HG03558 (cell line): ENCODE measurements around the gene SOCS1.

Source experiments
- ATAC-seq: cut with Tn5 transposase; IDR thresholded peaks from one replicate; pipeline ENCODE4 v1.9.1; 2021; ENCODE audit warnings: moderate number of reproducible peaks; ENCODE audit not compliant: unreplicated experiment; ENCODE audit errors: extremely low read depth

SOCS1 gene

DNA sequence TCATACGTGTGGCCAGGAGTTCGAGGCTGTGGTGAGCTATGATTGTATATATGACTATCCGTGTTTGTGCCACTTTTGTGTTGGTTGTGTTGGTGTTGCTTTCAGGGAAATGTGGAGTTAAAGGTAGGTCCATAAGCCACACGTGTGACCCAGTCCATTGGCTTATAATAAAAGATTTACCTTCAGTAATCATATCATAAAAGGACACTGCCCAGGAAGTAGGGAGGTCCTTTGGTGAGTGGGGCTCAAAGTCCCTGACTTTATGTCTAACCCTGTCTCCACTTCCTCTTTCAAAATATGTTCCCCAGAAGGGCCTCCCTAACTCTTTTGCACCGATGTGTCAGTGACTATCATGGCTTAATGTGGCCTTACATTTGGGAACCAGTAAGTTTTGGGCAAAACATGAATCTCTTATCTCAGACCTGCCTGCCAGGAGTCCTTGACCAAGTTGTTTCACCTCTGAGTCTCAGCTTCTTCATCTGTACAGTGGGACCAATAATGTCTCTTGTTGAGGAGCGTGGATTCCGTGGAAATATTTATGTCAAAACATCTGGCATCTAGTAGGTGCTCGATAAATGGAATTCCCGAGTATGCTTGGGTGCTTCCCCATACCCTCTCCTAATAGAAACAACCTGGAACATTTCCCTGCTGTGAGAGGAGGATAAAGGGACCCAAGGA is 8.3 kb upstream of the SOCS1 start:
- ATAC-seq, result no peak

GRCh38 chr16:11263737-11264136 is 7.7 kb upstream of the SOCS1 start:
- ATAC-seq, result no peak

GRCh38 chr16:11262915-11263314 is 6.9 kb upstream of the SOCS1 start:
- no peak for ATAC-seq

DNA sequence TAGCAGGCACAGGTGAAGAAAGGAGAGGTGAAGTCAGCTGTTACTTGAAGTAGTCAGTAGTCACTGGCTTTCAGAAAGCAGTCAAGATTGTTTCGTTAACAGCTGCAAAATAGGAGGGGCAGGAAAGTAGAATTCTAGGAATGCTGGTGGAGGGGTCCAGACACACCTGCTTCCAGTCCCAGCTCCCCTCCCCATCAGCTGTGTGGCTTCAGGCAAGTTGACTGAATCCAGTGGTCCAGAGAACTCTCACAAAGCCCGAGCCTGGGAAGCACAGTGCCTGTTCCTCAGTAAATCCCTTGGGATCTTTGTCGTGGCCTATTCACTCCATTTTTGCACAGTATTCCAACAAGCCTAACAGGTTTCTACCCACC is 4.6 kb upstream of the SOCS1 start:
- ATAC-seq, result no peak

DNA sequence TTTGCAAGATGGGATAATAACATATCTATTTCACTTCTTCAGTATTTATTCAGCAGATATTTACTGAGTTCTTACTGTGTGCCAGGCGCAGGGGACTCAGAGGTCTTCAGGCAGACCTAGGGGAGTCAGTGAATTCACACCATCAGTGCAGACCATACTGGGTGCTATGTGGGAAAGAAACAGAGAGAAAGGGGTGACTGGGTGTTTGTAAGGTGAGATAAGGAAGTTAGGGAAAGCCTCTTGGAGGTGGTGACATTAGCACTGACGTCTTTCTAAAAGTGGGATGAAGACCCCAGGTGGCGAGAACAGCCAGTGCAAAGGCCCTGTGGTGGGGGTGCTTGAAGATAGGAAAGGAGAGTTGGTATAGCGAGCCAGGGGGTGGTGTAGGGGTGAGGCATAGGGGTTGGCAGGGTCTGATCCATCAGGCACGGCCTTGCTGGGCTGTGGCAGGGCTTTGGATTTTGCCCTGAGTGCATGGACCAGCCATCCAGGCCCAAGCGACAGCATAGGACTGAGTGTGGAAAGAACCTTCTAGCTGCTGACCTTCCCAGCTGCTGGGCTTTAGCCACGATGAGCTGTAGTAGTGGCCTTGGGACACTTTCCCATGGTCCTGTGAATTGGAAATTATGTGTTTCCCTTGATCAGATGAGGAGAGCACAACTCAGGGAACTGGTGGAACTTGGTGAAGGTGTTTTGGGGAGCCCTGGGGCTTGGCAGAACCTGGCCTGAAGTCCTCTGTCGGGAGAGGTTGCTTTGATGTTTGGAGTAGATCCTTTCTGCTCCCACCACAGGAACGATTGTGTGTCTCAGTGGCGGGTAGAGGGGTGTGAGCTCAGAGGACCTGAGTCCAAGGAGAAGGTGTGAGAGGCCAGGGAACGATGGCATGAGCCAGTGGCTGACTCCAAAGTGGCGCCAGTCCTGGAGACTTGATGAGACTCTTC is 3.9 kb upstream of the SOCS1 start:
- no peak for ATAC-seq

DNA sequence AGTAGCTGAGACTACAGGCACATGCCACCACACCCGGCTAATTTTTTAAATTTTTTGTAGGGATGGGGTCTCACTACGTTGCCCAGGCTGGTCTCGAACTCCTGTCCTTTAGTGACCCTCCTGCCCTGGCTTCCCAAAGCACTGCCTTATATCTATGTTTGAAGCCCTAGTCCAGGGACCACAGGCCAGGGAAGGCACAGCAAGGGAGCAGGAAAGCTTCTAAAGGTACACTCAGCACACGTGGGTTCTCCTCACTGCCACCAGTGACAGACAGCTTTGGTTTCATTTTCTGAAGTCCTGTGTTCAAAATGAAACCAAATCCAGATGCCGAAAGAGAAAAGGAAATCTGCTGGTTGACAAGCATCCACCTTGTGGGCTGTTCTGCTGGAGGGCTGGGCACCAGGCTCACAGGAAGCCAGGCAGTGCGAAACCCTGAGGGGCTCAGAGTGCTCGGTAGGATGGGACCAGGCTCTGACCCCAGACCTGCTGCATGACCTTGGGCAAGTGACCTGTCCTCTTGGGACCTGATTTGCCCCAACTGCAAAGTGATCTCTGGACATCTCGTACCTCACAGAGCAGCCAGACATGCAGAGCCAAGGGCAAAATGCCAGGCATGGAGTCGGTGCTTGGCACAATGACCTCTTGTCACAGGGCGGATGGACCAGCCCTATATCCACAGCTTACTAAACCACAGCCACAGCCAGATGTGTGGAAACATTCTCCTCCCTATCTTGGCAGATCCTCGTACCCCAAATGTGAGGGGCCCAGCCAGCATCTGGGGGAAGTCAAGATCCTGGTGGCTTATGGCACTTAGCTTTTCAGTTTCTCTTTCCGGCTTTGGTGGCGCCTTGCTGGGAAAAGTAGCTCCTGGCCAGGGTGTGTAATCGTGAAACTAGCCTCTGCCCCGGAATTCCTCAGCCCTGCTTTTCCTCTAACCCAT is 2.8 kb upstream of the SOCS1 start:
- no peak for ATAC-seq

DNA sequence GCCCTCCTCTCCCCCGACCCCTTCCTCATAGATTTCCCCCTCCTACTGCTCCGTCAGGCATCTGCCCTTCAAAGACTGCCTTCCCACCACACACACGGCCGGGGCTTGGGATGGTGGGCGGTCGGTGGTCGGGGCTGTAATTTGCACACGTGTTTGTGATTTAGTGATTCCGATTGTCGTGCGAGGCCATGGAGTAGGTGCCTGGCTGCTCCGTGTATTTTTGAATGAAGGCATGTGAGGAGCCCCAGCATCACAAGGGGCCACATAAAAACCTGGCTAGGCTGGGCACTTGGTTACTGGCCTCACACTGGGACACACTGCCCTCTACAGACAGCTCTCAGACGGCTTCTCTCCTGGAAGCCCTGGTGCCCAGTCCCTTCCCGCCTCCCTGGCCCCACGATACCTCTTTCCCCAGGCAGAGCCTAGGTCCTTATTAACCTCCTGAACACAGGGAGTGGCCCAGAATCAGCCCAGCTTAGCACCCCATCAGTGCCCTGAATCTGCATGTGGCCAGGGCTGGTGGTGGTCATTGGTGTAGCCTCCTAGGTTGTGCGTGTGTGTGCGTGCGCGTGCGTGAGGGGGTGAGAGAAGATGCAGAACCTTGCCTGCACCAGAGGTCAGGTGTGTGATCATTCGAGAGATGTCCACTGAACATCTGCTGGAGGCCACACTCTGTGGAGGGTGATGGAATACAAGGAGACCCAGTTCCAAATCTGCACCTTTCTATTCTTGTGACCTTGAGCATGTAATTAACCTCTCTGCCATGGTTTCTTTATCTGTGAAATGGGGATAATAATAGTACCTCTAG is 1.3 kb upstream of the SOCS1 start:
- ATAC-seq, result no peak

GRCh38 chr16:11256661-11257130 is 692 bp upstream of the SOCS1 start:
- no peak for ATAC-seq

DNA sequence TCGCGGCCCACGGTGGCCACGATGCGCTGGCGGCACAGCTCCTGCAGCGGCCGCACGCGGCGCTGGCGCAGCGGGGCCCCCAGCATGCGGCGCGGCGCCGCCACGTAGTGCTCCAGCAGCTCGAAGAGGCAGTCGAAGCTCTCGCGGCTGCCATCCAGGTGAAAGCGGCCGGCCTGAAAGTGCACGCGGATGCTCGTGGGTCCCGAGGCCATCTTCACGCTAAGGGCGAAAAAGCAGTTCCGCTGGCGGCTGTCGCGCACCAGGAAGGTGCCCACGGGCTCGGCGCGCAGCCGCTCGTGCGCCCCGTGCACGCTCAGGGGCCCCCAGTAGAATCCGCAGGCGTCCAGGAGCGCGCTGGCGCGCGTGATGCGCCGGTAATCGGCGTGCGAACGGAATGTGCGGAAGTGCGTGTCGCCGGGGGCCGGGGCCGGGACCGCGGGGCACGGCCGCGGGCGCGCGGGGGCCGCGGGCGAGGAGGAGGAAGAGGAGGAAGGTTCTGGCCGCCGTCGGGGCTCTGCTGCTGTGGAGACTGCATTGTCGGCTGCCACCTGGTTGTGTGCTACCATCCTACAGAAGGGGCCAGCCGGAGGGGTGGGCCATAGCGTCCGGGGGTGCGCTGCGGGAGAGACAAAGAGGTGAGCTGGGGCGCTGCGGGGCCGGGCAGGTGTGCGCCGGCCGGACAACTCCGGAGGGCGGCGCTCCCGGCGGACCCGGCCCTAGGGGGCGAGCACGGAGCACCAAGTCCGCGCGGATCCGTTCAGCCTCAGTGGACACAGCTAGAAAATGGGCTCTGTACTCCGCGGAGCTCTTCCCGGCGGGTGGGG is 879 bp downstream of the SOCS1 start:
- no peak for ATAC-seq

- ATAC-seq, result no peak
Observed at GRCh38 chr16:11253995-11254912, 1.8 kb downstream of the SOCS1 start.

DNA sequence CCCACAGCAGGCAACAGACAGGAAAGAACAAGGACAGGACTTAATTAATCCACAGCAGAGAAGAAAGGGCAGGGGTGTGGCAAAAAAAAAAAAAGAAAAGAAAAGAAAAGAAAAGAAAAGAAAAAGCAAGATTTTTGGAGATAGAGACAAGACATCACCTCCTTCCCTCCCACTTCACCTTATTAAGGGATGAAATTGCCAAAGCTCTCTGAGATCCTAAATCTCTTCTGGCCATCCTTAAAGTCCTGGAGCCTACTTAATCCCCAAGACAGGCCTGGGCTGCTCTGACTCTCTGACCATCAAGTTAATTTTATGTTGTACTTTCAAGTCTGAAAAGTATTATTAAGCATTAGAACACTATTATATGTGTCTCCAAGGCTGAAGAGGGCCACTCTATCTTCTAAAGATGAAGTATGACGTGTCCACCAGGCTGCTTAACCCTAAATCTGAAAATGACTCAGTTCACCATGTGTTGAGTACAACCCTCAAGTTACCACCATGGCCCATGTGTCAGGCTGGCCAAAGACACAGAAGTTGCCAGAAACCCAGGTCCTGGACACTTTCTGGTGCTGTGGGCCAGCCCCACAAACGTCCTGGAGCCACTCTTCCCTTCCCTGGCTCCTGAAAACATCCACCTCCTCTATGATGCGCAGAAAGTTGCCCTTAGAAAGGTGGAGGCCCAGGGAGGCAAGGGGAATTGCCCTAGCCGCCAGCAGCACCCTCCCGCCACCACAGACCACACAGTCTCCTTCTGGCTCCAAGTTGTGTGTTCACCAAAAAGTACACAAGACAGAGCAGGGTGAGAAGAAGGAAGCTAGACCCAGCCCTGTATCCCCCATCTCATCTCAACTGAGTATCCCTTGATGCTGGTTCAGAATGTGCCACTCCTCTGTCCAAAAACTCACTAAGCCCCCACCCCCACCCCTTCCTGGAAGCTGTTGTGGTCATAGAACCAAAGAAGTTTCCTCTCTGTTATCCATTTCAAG is 2.7 kb downstream of the SOCS1 start:
- ATAC-seq, result no peak

DNA sequence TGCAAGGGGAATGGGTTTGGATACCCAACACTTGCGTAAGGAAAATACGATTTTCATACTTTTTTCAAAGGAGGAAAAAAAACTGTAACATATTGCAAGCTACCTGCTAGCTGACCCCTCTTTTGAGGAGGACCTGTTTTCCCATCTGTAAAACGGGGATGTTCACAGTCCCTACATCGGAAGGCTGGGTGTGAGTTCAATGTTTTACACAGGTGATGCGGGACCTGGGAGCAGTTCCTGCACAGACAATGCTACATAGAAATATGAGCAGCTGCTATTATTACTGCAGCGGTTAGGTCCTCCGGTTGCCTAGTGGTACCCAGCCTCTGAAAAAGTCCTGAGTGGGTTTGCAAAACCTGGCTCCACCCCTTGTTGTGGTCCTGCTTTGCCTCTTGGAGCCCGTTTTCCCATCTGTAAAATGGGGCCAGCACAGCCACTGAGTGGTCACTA is 3.5 kb downstream of the SOCS1 start:
- no peak for ATAC-seq

GRCh38 chr16:11251525-11252481 is 4.2 kb downstream of the SOCS1 start:
- ATAC-seq, result no peak

DNA sequence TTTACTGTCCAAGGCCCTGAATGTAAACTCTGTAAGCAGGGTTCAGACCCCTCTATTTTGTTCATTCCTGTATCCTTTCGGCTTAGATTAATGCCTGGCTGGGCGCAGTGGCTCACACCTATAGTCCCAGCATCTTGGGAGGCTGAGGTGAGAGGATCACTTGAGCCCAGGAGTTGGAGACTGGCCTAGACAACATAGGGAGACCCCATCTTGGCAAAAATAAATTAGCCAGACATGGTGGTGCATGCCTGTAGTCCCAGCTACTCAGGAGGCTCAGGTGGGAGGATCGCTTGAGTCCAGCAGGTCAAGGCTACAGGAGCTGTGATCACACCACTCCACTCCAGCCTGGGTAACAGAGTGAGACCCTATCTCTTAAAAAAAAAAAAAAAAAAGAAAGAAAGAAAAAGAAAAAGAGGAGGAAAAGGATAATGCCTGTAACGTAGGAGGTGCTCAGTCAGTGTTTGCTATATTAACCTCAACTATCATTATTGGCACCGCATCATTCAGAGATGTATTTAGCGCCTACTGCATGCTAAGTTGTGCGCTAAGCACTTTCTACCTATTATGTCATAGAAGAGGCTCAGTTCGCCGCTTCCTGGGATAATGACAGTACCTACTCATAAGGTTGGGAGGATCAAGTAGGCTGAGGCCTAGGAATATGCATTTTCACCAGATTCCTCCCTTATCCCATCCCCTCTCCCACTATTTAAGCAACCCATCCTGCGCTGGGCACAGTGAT is 5.0 kb downstream of the SOCS1 start:
- no peak for ATAC-seq
